Transverse colon (tissue), 4 donors: ENCODE measurements around the gene CELF4.

Source experiments
- CTCF ChIP-seq, 5 experiments: fragments of 200-600 bp in 3 of 5; fragments of 450-650 bp in 2 of 5; sonication (generic) in 3 of 5; IDR thresholded peaks; 1 replicate in 2 of 5; 2 replicates in 3 of 5; pipeline ENCODE4 v1.5.1; 2016 to 2017; ENCODE audit warnings: antibody characterized with exemption in 5 of 5, inconsistent platforms in 3 of 5, mild to moderate bottlenecking in 2 of 5, moderate library complexity in 1 of 5
- POLR2A ChIP-seq: fragments of 450-650 bp; IDR thresholded peaks from one replicate; pipeline ENCODE4 v1.6.1; 2016; ENCODE audit warnings: antibody characterized with exemption, mild to moderate bottlenecking, moderate library complexity
- POLR2AphosphoS5 ChIP-seq, 3 donors: sonication (generic); formaldehyde crosslinking; IDR thresholded peaks; one replicate each; pipeline ENCODE4 v1.6.1; 2016; ENCODE audit warnings: antibody characterized with exemption in 3 of 3

- no peak for TF ChIP-seq POLR2A
- no peak for TF ChIP-seq CTCF (IDR thresholded peaks at IDR 0.05)
- no peak for TF ChIP-seq POLR2AphosphoS5 (IDR thresholded peaks at IDR 0.05)
Observed at GRCh38 chr18:37481072-37481471, 84.5 kb downstream of the CELF4 start.
